ENCODE measurements around the gene WDR38.

The WDR38 gene

DNA sequence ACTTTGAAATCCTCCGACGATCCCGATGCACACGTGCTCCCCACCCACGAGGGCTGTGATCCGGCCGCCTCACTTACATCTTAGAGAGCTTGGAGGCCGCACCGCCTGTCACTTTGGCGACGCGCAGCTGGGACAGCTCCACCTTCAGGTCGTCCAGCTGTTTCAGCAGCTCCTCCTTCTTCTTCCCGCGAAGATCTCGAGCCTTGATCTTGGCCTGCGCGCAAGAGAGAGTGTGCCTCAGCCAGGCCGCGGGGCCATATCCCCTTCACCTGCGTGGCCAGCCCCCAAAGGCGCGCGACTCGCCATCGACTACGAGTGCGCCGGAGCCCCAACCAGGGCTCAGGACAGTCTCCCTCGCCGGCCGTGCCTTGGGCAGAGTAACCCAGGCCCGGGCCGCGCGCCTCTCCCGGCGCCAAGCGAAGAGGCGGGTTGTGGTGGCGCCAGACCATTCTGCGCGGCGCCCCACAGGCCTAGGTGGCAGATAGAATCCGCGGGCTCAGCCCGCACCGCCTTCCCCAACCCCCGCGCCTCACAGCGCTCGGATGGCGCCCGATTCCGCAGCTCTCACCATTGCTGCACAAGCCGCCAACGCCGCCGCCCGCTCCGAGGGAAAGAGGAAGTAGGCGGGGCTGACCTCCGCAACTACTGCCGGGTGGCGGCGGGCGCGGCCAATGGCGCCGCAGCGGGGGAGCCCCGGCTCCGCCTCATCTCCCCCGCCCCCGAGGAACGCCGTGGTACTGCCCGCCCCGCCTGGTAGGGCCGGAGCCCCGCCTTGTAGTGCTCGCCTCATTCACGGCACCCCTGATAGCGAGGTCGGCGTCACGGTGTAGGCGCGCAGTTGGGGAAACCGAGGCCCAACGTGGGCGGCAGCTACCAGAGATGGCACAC, 8.3 kb downstream of the WDR38 start, which contains the start of the genes ARPC5L and RPL35:
Gene ARPC5L (plus strand): TSS at position 789 of the 888 bp plus-strand sequence. CDS start 7,161 bp downstream, outside the sequence.
Gene RPL35 (minus strand): TSS at position 616 of the 888 bp plus-strand sequence. CDS start 45 bp downstream, at position 571.
- TF ChIP-seq, protein P1, sequence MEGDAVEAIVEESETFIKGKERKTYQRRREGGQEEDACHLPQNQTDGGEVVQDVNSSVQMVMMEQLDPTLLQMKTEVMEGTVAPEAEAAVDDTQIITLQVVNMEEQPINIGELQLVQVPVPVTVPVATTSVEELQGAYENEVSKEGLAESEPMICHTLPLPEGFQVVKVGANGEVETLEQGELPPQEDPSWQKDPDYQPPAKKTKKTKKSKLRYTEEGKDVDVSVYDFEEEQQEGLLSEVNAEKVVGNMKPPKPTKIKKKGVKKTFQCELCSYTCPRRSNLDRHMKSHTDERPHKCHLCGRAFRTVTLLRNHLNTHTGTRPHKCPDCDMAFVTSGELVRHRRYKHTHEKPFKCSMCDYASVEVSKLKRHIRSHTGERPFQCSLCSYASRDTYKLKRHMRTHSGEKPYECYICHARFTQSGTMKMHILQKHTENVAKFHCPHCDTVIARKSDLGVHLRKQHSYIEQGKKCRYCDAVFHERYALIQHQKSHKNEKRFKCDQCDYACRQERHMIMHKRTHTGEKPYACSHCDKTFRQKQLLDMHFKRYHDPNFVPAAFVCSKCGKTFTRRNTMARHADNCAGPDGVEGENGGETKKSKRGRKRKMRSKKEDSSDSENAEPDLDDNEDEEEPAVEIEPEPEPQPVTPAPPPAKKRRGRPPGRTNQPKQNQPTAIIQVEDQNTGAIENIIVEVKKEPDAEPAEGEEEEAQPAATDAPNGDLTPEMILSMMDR (IDR thresholded peaks at IDR 0.05), result peak; percentile 17 to 25

GRCh38 chr9:124863371-124863871, 10.2 kb downstream of the WDR38 start:
- peaks cover 0 to 38% (median 33%) of the 10 kb centered on the region in 4 donors for H3K4me1 ChIP-seq
- no peak overlapping the region for H3K27ac ChIP-seq
- TF ChIP-seq, protein P1 (IDR thresholded peaks at IDR 0.05), result no peak
- H3K9me3 ChIP-seq, result no peaks in the 10 kb centered on the region
- DNase-seq, result no peak
- H3K27me3 ChIP-seq, result no peaks in the 10 kb centered on the region
- intact Hi-C loops (cut with DNase I; ENCODE audit: low total_unique reads), result loop anchor here (10.0 kb wide), 1 partner anchor 281 kb away; the partner anchor contains the start of gene SCAI
- H3K4me3 ChIP-seq, result no peak overlapping the region
- peaks cover 19 to 27% (median 23%) of the 10 kb centered on the region in 3 donors for H3K36me3 ChIP-seq

More for the DNA sequence above, 8.3 kb downstream of the WDR38 start, which contains the start of the genes ARPC5L and RPL35:
- Histone ChIP-seq H3K36me3 (peaks cover 33 to 45% (median 37%) of the 10 kb centered on the region in 3 donors), H3K27ac (peak within 1 kb of the TSS; percentile 81 to 84), H3K9me3 (no peaks in the 10 kb centered on the region), H3K4me1 (peaks cover 0 to 25% (median 23%) of the 10 kb centered on the region in 4 donors), H3K4me3 (peak within 1 kb of the TSS; percentile 60 to 78), H3K27me3 (no peaks in the 10 kb centered on the region)
- DNase-seq, result peak; percentile 92 to 96
- intact Hi-C loops (cut with DNase I; ENCODE audit: low total_unique reads), result loop anchor here (10.0 kb wide), 1 partner anchor 283 kb away; the partner anchor contains the start of gene SCAI

- peaks cover 0 to 56% (median 45%) of the 10 kb centered on the region in 4 donors for H3K4me1 ChIP-seq
- H3K4me3 ChIP-seq, result peak overlapping the region; percentile 80 to 82
- TF ChIP-seq, protein P1 (IDR thresholded peaks at IDR 0.05), result no peak
- peak overlapping the region; percentile 87 to 90 for H3K27ac ChIP-seq
- H3K9me3 ChIP-seq, result no peaks in the 10 kb centered on the region
- H3K36me3 ChIP-seq, result peaks cover 0 to 6% (median 0%) of the 10 kb centered on the region in 3 donors
- intact Hi-C loops (cut with DNase I; ENCODE audit: low total_unique reads), result loop anchor here (10.0 kb wide), 1 partner anchor 276 kb away; the partner anchor contains the start of gene SCAI
- DNase-seq, result peak; percentile 77 to 91
- H3K27me3 ChIP-seq, result no peaks in the 10 kb centered on the region
Measured at GRCh38 chr9:124868511-124869465, 15.5 kb downstream of the WDR38 start.

DNA sequence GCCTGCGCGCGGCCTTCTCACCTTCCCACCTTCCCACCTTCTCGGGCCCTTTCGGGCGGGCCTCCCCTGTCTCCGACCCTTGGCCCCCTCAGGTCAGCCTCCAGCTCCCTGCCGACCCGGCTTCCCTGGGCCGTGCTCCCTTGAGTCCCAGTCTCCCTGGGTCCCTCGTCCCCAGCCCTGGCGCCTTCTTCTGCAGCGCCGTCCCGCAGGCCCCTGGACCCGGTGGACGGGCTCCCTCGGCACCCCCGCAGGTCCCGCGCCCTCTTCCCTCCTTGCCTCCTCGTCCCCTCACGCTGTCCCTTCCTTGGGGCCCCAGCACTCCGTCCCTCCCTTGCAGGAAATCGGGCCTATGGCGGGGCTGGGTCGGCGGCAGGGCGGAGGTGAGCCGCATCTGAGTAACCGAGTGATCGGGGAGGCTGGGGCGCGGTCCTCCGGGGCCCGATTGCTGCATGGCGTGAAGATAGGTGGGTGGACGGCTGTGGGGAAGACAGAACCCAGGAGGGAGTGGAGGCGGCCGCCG, 16.3 kb downstream of the WDR38 start:
- Histone ChIP-seq H3K27me3 (no peaks in the 10 kb centered on the region), H3K9me3 (no peaks in the 10 kb centered on the region), H3K4me1 (peaks cover 0 to 61% (median 45%) of the 10 kb centered on the region in 4 donors), H3K4me3 (peak overlapping the region; percentile 80 to 82), H3K27ac (peak overlapping the region; percentile 87 to 90), H3K36me3 (peaks cover 0 to 13% (median 0%) of the 10 kb centered on the region in 3 donors)
- DNase-seq, result peak in 1 of 2 donors; percentile 69
- intact Hi-C loops (cut with DNase I; ENCODE audit: low total_unique reads), result loop anchor here (10.0 kb wide), 1 partner anchor 275 kb away; the partner anchor contains the start of gene SCAI
- TF ChIP-seq, protein P1 (IDR thresholded peaks at IDR 0.05), result no peak

All from tibial artery (tissue), 4 donors.